ENCODE data around the gene FAM237B. TPM values are rescaled to one million over a fixed set of nuclear protein-coding genes. Genes with fewer than 3 reads are reported as not detected.
"Not testable (repeated sequence)": the region's sequence is repeated elsewhere in the genome, so short reads cannot be mapped to it uniquely, and the experiment has no call there.

FAM237B gene
- total and polyA plus RNA-seq, 9 of the 15 experiments (the other 6 are each of a cell fraction or from before 2014, with no cell fraction given): not detected

DNA sequence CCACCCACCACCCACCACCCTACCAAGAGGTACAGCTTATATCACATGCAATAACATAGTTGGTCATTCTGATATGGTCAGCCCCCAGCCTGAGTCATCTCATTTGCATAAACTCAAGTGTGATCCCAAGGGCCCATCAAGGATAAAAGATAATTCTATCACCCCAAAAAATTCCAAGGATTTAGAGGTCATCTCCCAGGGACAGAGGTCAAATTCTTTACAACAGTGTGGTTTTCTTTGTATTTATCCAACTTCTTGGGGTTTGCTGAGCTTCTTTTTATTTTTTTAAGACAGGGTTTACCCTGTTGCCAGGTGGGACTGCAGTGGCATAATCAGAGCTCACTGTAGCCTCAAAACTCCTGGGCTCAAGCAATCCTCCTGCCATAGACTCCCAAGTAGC is 16.0 kb upstream of the FAM237B start (continued):
- TF ChIP-seq ATF6 (CRISPR knock-in tag; IDR thresholded peaks at IDR 0.05): no peak
- no peak for TF ChIP-seq ZNF274 (IDR thresholded peaks at IDR 0.05; ENCODE audit: borderline replicate concordance, low read depth, low read length)

DNA sequence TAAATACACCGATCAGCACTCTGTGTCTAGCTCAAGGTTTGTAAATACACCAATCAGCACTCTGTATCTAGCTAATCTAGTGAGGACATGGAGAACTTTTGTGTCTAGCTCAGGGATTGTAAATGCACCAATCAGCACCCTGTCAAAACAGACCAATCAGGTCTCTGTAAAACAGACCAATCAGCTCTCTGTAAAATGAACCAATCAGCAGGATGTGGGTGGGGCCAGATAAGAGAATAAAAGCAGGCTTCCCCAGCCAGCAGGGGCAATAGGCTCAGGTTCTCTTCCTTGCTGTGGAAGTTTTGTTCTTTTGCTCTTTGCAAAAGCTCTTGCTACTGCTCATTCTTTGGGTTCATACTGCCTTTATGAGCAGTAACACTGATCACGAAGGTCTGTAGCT is 13.8 kb upstream of the FAM237B start:
- BruUV-seq (replicated peaks); H3K27ac ChIP-seq (ENCODE audit: extremely low read depth, low read depth, low read length); H3K4me2 ChIP-seq (ENCODE audit: insufficient read depth, low read length); H2AFZ ChIP-seq (ENCODE audit: low read depth, low read length); H3K4me1 ChIP-seq (replicated peaks in 1 of 2; ENCODE audit: control insufficient read depth in 2 of 2, insufficient read depth in 2 of 2, low read length in 2 of 2); H4K20me1 ChIP-seq (replicated peaks; ENCODE audit: control insufficient read depth, insufficient read depth, low read length); H3K9ac ChIP-seq (ENCODE audit: insufficient read depth in 1 of 2, low read depth in 2 of 2, low read length in 2 of 2); intact Hi-C loops (cut with micrococcal nuclease); CTCF ChIA-PET (ENCODE audit: low intra/inter-chr PET ratio); DNase-seq (ENCODE audit: extremely low read depth in 1 of 4, low spot score in 3 of 4); H3K79me2 ChIP-seq (ENCODE audit: control insufficient read depth, insufficient read depth, low read length); H3K9me3 ChIP-seq (replicated peaks; ENCODE audit: control insufficient read depth, insufficient read depth, low read depth, low read length); H3K4me3 ChIP-seq; in situ Hi-C loops (cut with MboI); H3K9me1 ChIP-seq (ENCODE audit: control insufficient read depth, insufficient read depth, low read length); H3K27me3 ChIP-seq (ENCODE audit: control insufficient read depth in 2 of 2, insufficient read depth in 2 of 2, low read length in 2 of 2); POLR2A ChIA-PET; H3K36me3 ChIP-seq (ENCODE audit: control insufficient read depth, insufficient read depth, low read length): not testable (repeated sequence)
- FAIRE-seq (peak; percentile 35), ATAC-seq (peak; percentile 19; the same call in 1 of the 3 replicates)
- peak; percentile 55 for TF ChIP-seq NFYB (IDR thresholded peaks at IDR 0.05; ENCODE audit: extremely low read depth, insufficient read length)
- 47% methylated on average over 2 of the region's 2 CpGs for WGBS (ENCODE audit: insufficient coverage, low coverage, missing lambda C conversion rate)
